C4-2B (cell line): ENCODE results near the gene CENPM.

Experiments
- H3K27ac ChIP-seq: fragments of 450-650 bp; 2 replicates; pipeline ENCODE4 v1.5.1; 2017
- CTCF ChIP-seq: fragments of 450-650 bp; conservative IDR thresholded peaks from 2 replicates; pipeline ENCODE4 v1.5.1; 2017; ENCODE audit warnings: mild to moderate bottlenecking
- ZFX ChIP-seq: fragments of 450-650 bp; IDR thresholded peaks from 2 replicates; pipeline ENCODE4 v1.6.1; 2017

The CENPM gene

DNA sequence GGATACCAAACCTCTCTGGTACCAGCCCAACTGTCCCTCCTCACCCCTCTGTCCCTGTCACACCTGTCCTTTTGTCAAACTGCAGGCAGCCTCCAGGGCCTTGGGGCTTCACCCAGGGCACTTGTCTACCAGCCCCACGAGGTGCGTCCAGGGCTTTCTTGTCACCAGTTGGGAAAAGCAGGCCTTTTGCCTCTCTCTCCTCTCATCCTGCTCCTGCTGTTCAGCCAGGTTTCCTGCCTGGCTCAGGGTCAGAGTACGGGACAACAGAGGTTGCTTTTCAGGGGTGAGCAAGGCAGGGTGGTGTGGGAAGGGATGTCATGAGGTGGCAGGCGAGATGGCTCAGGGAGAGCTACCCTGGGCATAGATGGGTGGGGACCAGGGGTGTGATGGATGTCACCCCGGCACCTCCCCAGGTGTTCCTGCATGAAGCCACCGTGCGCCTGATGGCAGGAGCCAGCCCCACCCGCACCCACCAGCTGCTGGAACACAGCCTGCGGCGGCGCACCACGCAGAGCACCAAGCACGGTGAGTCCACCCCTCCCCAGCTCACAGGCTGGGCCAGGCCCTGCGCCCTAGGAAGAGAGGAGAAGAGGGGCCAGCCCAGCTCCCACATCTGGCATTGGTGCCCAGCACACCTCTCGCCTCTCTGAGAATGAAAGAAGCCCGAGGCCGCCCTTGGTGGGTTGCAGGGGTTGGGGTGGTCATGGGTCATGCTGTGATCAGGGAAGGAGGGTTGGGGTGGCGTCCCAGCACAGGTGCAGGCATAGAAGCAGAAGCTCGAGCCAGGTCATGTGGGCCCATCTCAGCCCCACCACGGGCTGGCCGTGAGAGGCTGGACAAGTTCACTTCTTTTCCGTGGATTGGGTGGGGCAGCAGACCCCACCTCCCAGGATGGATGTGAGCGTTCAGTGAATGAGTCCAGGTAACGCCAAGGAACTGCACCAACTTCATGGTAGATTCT lies 42.2 kb downstream of the CENPM start:
- TF ChIP-seq ZFX (no peak), CTCF (no peak)

DNA sequence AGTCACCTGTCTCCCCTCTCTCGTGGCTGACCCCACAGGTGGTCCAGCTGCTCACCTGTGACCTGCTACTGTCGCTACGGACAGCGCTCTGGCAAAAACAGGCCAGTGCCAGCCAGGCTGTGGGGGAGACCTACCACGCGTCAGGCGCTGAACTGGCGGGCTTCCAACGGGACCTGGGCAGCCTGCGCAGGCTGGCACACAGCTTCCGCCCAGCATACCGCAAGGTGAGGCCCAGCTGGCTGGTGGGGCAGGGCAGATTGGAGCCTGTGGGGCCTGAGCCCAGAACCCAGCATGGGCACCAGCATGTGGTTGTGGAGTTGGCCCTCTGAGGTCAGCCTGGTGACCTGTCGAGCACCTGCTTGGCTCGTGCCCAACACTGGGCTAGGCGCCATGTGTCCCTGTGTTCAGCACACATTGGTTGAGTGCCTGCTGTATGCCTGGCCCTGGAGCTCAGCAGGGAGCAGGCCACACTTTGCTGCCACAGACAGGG lies 44.0 kb downstream of the CENPM start:
- no peak for TF ChIP-seq CTCF
- TF ChIP-seq ZFX: no peak
- H3K27ac ChIP-seq: peak overlapping the region; percentile 71

More for the DNA sequence above, 42.2 kb downstream of the CENPM start:
- 0 out of 2 replicates have a peak overlapping the region, but pooled peaks have one; percentile 71 for H3K27ac ChIP-seq

DNA sequence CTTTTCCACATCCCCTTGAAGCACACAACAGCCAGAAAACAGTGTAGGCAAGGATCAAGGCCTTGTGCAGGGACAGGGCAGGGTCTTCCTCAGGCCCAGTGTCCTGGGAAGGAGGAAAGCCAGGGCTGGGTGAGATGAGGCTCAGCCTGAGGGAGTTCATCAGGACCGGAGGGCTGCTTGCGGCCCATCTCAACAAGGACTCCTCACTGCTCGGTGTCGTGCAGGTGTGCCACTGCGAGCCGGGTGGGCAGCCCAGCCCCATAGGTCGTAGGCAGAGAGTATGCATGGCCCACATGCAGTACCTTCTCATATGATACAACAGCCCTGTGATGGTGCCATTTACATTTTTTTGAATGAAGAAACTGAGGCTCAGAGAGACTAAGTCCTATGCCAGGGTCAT lies 44.9 kb downstream of the CENPM start:
- TF ChIP-seq CTCF (no peak), ZFX (no peak)
- H3K27ac ChIP-seq: peak overlapping the region; percentile 71

DNA sequence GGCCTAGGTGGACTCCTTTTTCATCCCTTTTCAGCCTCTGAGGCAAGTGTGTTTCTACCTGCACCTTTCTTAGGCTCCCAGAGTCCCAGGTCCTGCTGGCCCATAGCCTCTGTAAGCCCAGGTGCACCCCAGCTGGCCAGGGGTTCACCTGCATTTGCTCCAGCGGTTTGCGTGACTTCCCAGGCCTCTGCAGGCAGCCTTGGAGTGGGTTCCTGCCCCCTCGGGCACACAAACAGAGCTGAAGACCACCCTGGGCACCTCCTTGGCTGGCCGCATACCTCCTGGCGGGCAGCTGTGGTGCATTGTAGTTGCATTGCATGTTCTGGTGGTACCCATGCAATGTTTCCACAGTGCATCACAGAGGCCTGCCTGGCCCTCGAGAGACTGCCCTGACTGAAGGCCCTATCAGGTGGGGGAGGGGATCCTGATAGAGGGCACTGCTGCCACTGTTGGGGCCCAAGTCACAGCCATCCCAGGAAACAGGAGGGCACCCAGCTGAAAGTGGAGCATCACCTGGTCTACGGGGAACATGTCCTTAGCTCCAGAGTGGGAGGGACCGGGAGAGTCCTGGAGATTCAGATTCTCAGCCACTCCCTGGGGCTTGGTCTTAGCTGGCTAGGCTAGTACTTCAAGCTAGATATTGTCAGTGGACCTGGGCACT lies 46.2 kb downstream of the CENPM start:
- TF ChIP-seq ZFX: no peak
- no peak for TF ChIP-seq CTCF
- H3K27ac ChIP-seq: no peak overlapping the region

- H3K27ac ChIP-seq: no peak overlapping the region
- TF ChIP-seq ZFX (no peak), CTCF (no peak)
Observed at GRCh38 chr22:41899992-41900651, 46.8 kb downstream of the CENPM start.

- H3K27ac ChIP-seq: no peak overlapping the region
- TF ChIP-seq ZFX (no peak), CTCF (no peak)
Observed at GRCh38 chr22:41899110-41899509, 47.8 kb downstream of the CENPM start.
